HCT116 (cell line): ENCODE data around the gene TOMM40. TPM values are rescaled to one million over a fixed set of nuclear protein-coding genes. Genes with fewer than 3 reads are reported as not detected.

Experiments used
- ATAC-seq: fragments of 200-7000 bp; cut with Tn5 transposase; 2 replicates; pipeline ENCODE4 v1.9.1; 2020; ENCODE audit warnings: mild to moderate bottlenecking, moderate library complexity
- BruUV-seq: library from RNA; stranded (reverse); fragments of 400-500 nt; replicated peaks from 2 replicates; lab custom pipeline; 2021; lab: Mats Ljungman, UMichigan
- CTCF ChIA-PET: fragments of 300-600 bp; sonication (Branson Sonifier 250); formaldehyde crosslinking; loops from one replicate; lab custom pipeline; 2021; ENCODE audit warnings: antibody characterized with exemption; lab: Charles Lee
- POLR2A ChIA-PET: fragments of 300-600, 350-600 bp; sonication (Branson Sonifier 250); formaldehyde crosslinking; loops from one replicate; lab custom pipeline; 2021; ENCODE audit warnings: antibody characterized with exemption; lab: Charles Lee
- RAD21 ChIA-PET, 2 experiments: fragments of 300-600 bp; sonication (Branson Sonifier 250); formaldehyde crosslinking; loops; one replicate each; lab custom pipeline; 2023; ENCODE audit warnings: low total read pairs in 2 of 2; ENCODE audit not compliant: uncharacterized antibody in 2 of 2, unreplicated experiment in 2 of 2, low non-redundant PET in 1 of 2; lab: Charles Lee
- DNase-seq: peaks from one replicate; pipeline ENCODE4 v3.0.0-alpha.2; 2010; ENCODE audit warnings: low read depth, low spot score
- H2AFZ ChIP-seq: fragments of 200-600 bp; shearing (Covaris generic), sonication (generic); 2 replicates; pipeline ENCODE4 v1.6.1; 2017; ENCODE audit warnings: low read depth, mixed run types, mixed read lengths, antibody characterized with exemption, low read length; ENCODE audit not compliant: poor library complexity, severe bottlenecking
- H3K27ac ChIP-seq: 2 replicates; pipeline ENCODE4 v1.5.1; 2012; ENCODE audit warnings: low read depth, low read length
- H3K27me3 ChIP-seq: fragments of 200-600 bp; sonication (generic); 2 replicates; pipeline ENCODE4 v1.6.1; 2016; ENCODE audit warnings: mixed run types, low read length, mixed read lengths; ENCODE audit not compliant: insufficient read depth
- H3K36me3 ChIP-seq, 2 experiments: fragments of 200-500 bp in 1 of 2; fragments of 200-600 bp in 1 of 2; sonication (Bioruptor generic) in 1 of 2; sonication (generic) in 1 of 2; 2 replicates each; pipeline versions ENCODE4 v1.5.1 to v1.6.1; 2014 to 2016; ENCODE audit warnings: low read length in 2 of 2, inconsistent platforms in 1 of 2, mixed read lengths in 1 of 2, mixed run types in 1 of 2; ENCODE audit not compliant: insufficient read depth in 2 of 2, control insufficient read depth in 1 of 2
- H3K4me1 ChIP-seq, 2 experiments: fragments of 200-600 bp in 1 of 2; sonication (generic) in 1 of 2; 2 replicates each; pipeline versions ENCODE4 v1.5.1 to v1.6.1; 2012 to 2017; ENCODE audit warnings: low read length in 2 of 2, inconsistent platforms in 1 of 2, mild to moderate bottlenecking in 1 of 2, mixed read lengths in 1 of 2, mixed run types in 1 of 2, moderate library complexity in 1 of 2; ENCODE audit not compliant: insufficient read depth in 2 of 2, control insufficient read depth in 1 of 2
- H3K4me2 ChIP-seq: fragments of 200-600 bp; sonication (generic); 2 replicates; pipeline ENCODE4 v1.6.1; 2017; ENCODE audit warnings: mixed run types, low read length, mixed read lengths
- H3K4me3 ChIP-seq, 2 experiments: fragments of 200-600 bp in 1 of 2; sonication (generic) in 1 of 2; replicated peaks in 1 of 2; 2 replicates each; pipeline ENCODE4 v1.5.1; 2011 to 2016; ENCODE audit warnings: low read length in 2 of 2, control low read depth in 1 of 2, low read depth in 1 of 2, mild to moderate bottlenecking in 1 of 2, mixed read lengths in 1 of 2, mixed run types in 1 of 2
- H3K79me2 ChIP-seq: fragments of 200-600 bp; sonication (generic); 2 replicates; pipeline ENCODE4 v1.6.1; 2017; ENCODE audit warnings: mild to moderate bottlenecking, mixed run types, low read length, moderate library complexity, mixed read lengths; ENCODE audit not compliant: insufficient read depth
- H3K9ac ChIP-seq: fragments of 200-600 bp; sonication (generic); 2 replicates; pipeline ENCODE4 v1.6.1; 2016; ENCODE audit warnings: low read length, mixed read lengths
- H3K9me2 ChIP-seq: fragments of 200-600 bp; sonication (generic), shearing (Covaris generic); 2 replicates; pipeline ENCODE4 v1.6.1; 2017; ENCODE audit warnings: mixed run types, mild to moderate bottlenecking, moderate library complexity; ENCODE audit not compliant: insufficient read depth
- H3K9me3 ChIP-seq, 2 experiments: fragments of 200-500 bp in 1 of 2; fragments of 200-600 bp in 1 of 2; sonication (Bioruptor generic) in 1 of 2; sonication (generic) in 1 of 2; 2 replicates each; pipeline ENCODE4 v1.6.1; 2014 to 2017; ENCODE audit warnings: low read length in 2 of 2, mixed read lengths in 2 of 2, inconsistent platforms in 1 of 2, low read depth in 1 of 2, mild to moderate bottlenecking in 1 of 2, mixed run types in 1 of 2, moderate library complexity in 1 of 2; ENCODE audit not compliant: control insufficient read depth in 1 of 2, insufficient read depth in 1 of 2
- H4K20me1 ChIP-seq: fragments of 200-600 bp; sonication (generic), shearing (Covaris generic); 2 replicates; pipeline ENCODE4 v1.6.1; 2017; ENCODE audit warnings: mixed run types, mild to moderate bottlenecking, moderate library complexity; ENCODE audit not compliant: insufficient read depth
- ATF3 ChIP-seq: IDR thresholded peaks from 2 replicates; pipeline ENCODE4 v1.6.1; 2012
- CBX3 ChIP-seq: IDR thresholded peaks from 2 replicates; pipeline ENCODE4 v1.6.1; 2012; ENCODE audit warnings: low read depth
- CEBPB ChIP-seq: IDR thresholded peaks from 2 replicates; pipeline ENCODE4 v1.6.1; 2012; ENCODE audit warnings: low read depth
- CTCF ChIP-seq, 3 experiments: fragments of 200-600 bp in 1 of 3; sonication (generic) in 1 of 3; IDR thresholded peaks in 2 of 3; conservative IDR thresholded peaks in 1 of 3; 2 replicates each; pipeline ENCODE4 v1.5.1; 2012 to 2017; ENCODE audit warnings: low read depth in 2 of 3, low read length in 2 of 3, antibody characterized with exemption in 1 of 3, borderline replicate concordance in 1 of 3, control low read depth in 1 of 3, mild to moderate bottlenecking in 1 of 3, mixed read lengths in 1 of 3, mixed run types in 1 of 3, moderate library complexity in 1 of 3; ENCODE audit not compliant: insufficient read depth in 1 of 3
- EGR1 ChIP-seq: IDR thresholded peaks from 2 replicates; pipeline ENCODE4 v1.6.1; 2012; ENCODE audit warnings: low read depth
- ELF1 ChIP-seq: IDR thresholded peaks from 2 replicates; pipeline ENCODE4 v1.6.1; 2012; ENCODE audit warnings: low read depth, borderline replicate concordance
- EZH2phosphoT487 ChIP-seq: fragments of 200-600 bp; IDR thresholded peaks from 2 replicates; pipeline ENCODE4 v1.6.1; 2018; ENCODE audit warnings: antibody characterized with exemption, borderline replicate concordance
- JUND ChIP-seq: IDR thresholded peaks from 2 replicates; pipeline ENCODE4 v1.6.1; 2012
- MAX ChIP-seq: IDR thresholded peaks from 2 replicates; pipeline ENCODE4 v1.6.1; 2012
- POLR2A ChIP-seq: IDR thresholded peaks from 2 replicates; pipeline ENCODE4 v1.7.0; 2011; ENCODE audit warnings: borderline replicate concordance; ENCODE audit not compliant: insufficient read depth, insufficient read length; ENCODE audit errors: extremely low read depth
- POLR2AphosphoS5 ChIP-seq: IDR thresholded peaks from 2 replicates; pipeline ENCODE4 v1.6.1; 2011; ENCODE audit warnings: mild to moderate bottlenecking, low read depth, low read length, moderate library complexity
- SIN3A ChIP-seq: IDR thresholded peaks from 2 replicates; pipeline ENCODE4 v1.6.1; 2012; ENCODE audit warnings: low read depth
- SP1 ChIP-seq: IDR thresholded peaks from 2 replicates; pipeline ENCODE4 v1.6.1; 2012; ENCODE audit warnings: low read depth
- SRF ChIP-seq: IDR thresholded peaks from 2 replicates; pipeline ENCODE4 v1.6.1; 2012; ENCODE audit warnings: low read depth
- TCF7L2 ChIP-seq: IDR thresholded peaks from 2 replicates; pipeline ENCODE4 v1.7.0; 2011; ENCODE audit warnings: borderline replicate concordance, inconsistent platforms; ENCODE audit not compliant: insufficient read depth, insufficient read length; ENCODE audit errors: extremely low read depth
- YY1 ChIP-seq: IDR thresholded peaks from 2 replicates; pipeline ENCODE4 v1.6.1; 2011; ENCODE audit warnings: low read length, low read depth, moderate library complexity, mild to moderate bottlenecking; ENCODE audit not compliant: insufficient replicate concordance; ENCODE audit errors: extremely low read depth
- ZFX ChIP-seq: fragments of 450-650 bp; IDR thresholded peaks from 2 replicates; pipeline ENCODE4 v1.6.1; 2017
- ZNF274 ChIP-seq: fragments of 200-500 bp; sonication (Bioruptor generic); IDR thresholded peaks from 2 replicates; pipeline ENCODE4 v1.6.1; 2014; ENCODE audit warnings: mild to moderate bottlenecking, low read depth, low read length, inconsistent platforms
- intact Hi-C: fragments of 100-400 bp; cut with micrococcal nuclease; formaldehyde crosslinking; loops from 2 replicates; pipeline ENCODE4 v1.10.0; 2022
- total RNA-seq: library from RNA; stranded (reverse); gene quantifications from one replicate; pipeline ENCODE4 v1.2.1, GENCODE V29; 2021; ENCODE audit not compliant: unreplicated experiment

Gene TOMM40
- total RNA-seq, 1 experiment from 2014 or later = 178 TPM

- Histone ChIP-seq H3K27me3 (no peaks in the 10 kb centered on the region), H3K36me3 (peaks cover 32 to 77% of the 10 kb centered on the region in 2 experiments), H3K4me1 (no peaks in the 10 kb centered on the region; a peak in 2 of 4 replicates), H4K20me1 (no peaks in the 10 kb centered on the region; the same call in 1 of the 2 replicates), H3K9me3 (no peaks in the 10 kb centered on the region), H2AFZ (no peak overlapping the region)
- no peak for ATAC-seq
- CTCF ChIA-PET = no interaction called here
- POLR2A ChIA-PET = no interaction called here
- DNase-seq = no peak
- RAD21 ChIA-PET = no interaction called here
- no peak for TF ChIP-seq TCF7L2
- TF ChIP-seq SRF = no peak
- no peak for TF ChIP-seq POLR2AphosphoS5
- no peak for TF ChIP-seq YY1
- TF ChIP-seq ATF3 = no peak
- no peak for TF ChIP-seq EZH2phosphoT487
- no peak for TF ChIP-seq EGR1
- TF ChIP-seq ZFX = no peak
- TF ChIP-seq JUND = no peak
- TF ChIP-seq, all 23 proteins: peak for 0
- no peak overlapping the region for H3K4me3 ChIP-seq
- no peak overlapping the region for H3K27ac ChIP-seq
- intact Hi-C loops = no loop called here
- H3K79me2 ChIP-seq = peaks cover 66% of the 10 kb centered on the region
- H3K9ac ChIP-seq = no peak overlapping the region
- no TSS peak for BruUV-seq
- no peaks in the 10 kb centered on the region for H3K9me2 ChIP-seq
- H3K4me2 ChIP-seq = no peak overlapping the region
These were observed 6.8 kb downstream of the TOMM40 start for GRCh38 chr19:44897835-44898234.

GRCh38 chr19:44900328-44901244 is 9.5 kb downstream of the TOMM40 start:
- Histone ChIP-seq H3K36me3 (peaks cover 22 to 58% of the 10 kb centered on the region in 2 experiments; a peak in 3 of 4 replicates), H2AFZ (no peak overlapping the region), H3K4me3 (no peak overlapping the region), H3K79me2 (peaks cover 39% of the 10 kb centered on the region), H3K9me3 (no peaks in the 10 kb centered on the region), H3K4me1 (peaks cover 0 to 20% of the 10 kb centered on the region in 2 experiments; a peak in 2 of 4 replicates), H3K27ac (no peak overlapping the region), H3K9me2 (no peaks in the 10 kb centered on the region), H3K9ac (no peak overlapping the region), H3K27me3 (no peaks in the 10 kb centered on the region), H4K20me1 (no peaks in the 10 kb centered on the region), H3K4me2 (no peak overlapping the region)
- POLR2A ChIA-PET = no interaction called here
- intact Hi-C loops = loop anchor here (5.0 kb wide), 1 partner anchor 157 kb away; no protein-coding TSS in a partner anchor
- TF ChIP-seq ELF1 = no peak
- TF ChIP-seq CTCF (IDR thresholded peaks at IDR 0.05 in 2 of 3, conservative IDR thresholded peaks at IDR 0.05 in 1 of 3; ENCODE audit: borderline replicate concordance in 1 of 3, insufficient read depth in 1 of 3, low read depth in 2 of 3, low read length in 2 of 3) = no peak
- no peak for TF ChIP-seq SIN3A
- TF ChIP-seq EZH2phosphoT487 = no peak
- TF ChIP-seq POLR2A = no peak
- no peak for TF ChIP-seq YY1
- no peak for TF ChIP-seq JUND
- no peak for TF ChIP-seq SP1
- no peak for TF ChIP-seq CEBPB
- no peak for TF ChIP-seq TCF7L2
- no peak for TF ChIP-seq EGR1
- TF ChIP-seq SRF = no peak
- no peak for TF ChIP-seq ZNF274
- no peak for TF ChIP-seq MAX
- TF ChIP-seq CBX3 = no peak
- CTCF ChIA-PET = no interaction called here
- no TSS peak for BruUV-seq
- DNase-seq (no peak), ATAC-seq (no peak)
- RAD21 ChIA-PET = no interaction called here
